KMS-11 (cell line): ENCODE data around the gene C4orf50.
"Not testable (repeated sequence)": the region's sequence is repeated elsewhere in the genome, so short reads cannot be mapped to it uniquely, and the experiment has no call there.

Experiments used
- H2AFZ ChIP-seq: fragments of 200-600 bp; sonication (generic); 2 replicates; pipeline ENCODE4 v1.6.1; 2016; ENCODE audit warnings: antibody characterized with exemption, mixed run types, low read depth
- H3K27ac ChIP-seq: fragments of 200-600 bp; sonication (generic); 2 replicates; pipeline ENCODE4 v1.6.1; 2016; ENCODE audit warnings: mild to moderate bottlenecking, mixed run types
- H3K27me3 ChIP-seq: fragments of 200-600 bp; sonication (generic); 2 replicates; pipeline ENCODE4 v1.6.1; 2017; ENCODE audit warnings: mild to moderate bottlenecking, low read depth, mixed run types, moderate library complexity; ENCODE audit not compliant: insufficient read depth
- H3K36me3 ChIP-seq: fragments of 200-600 bp; sonication (generic); 2 replicates; pipeline ENCODE4 v1.6.1; 2017; ENCODE audit warnings: mild to moderate bottlenecking, mixed run types; ENCODE audit not compliant: insufficient read depth
- H3K4me1 ChIP-seq: fragments of 200-600 bp; sonication (generic); 2 replicates; pipeline ENCODE4 v1.6.1; 2016; ENCODE audit warnings: mild to moderate bottlenecking, low read depth, mixed run types; ENCODE audit not compliant: poor library complexity, severe bottlenecking
- H3K4me2 ChIP-seq: fragments of 200-600 bp; sonication (generic); 2 replicates; pipeline ENCODE4 v1.7.0; 2016; ENCODE audit warnings: mild to moderate bottlenecking, mixed run types
- H3K4me3 ChIP-seq: fragments of 200-600 bp; sonication (generic); IDR thresholded peaks from 2 replicates; pipeline ENCODE4 v1.6.1; 2017; ENCODE audit warnings: low read depth, low read length, mixed read lengths; ENCODE audit not compliant: insufficient read depth
- H3K79me2 ChIP-seq: fragments of 200-600 bp; sonication (generic); 2 replicates; pipeline ENCODE4 v1.6.1; 2016; ENCODE audit warnings: low read depth, mixed run types; ENCODE audit not compliant: insufficient read depth
- H3K9ac ChIP-seq: fragments of 200-600 bp; sonication (generic); 2 replicates; pipeline ENCODE4 v1.6.1; 2016; ENCODE audit warnings: mild to moderate bottlenecking, mixed run types
- H4K20me1 ChIP-seq: fragments of 200-600 bp; sonication (generic); 2 replicates; pipeline ENCODE4 v1.6.1; 2016; ENCODE audit warnings: mild to moderate bottlenecking, mixed run types; ENCODE audit not compliant: insufficient read depth
- CTCF ChIP-seq: fragments of 200-600 bp; sonication (generic); conservative IDR thresholded peaks from 2 replicates; pipeline ENCODE4 v1.6.1; 2017; ENCODE audit warnings: low read depth, mild to moderate bottlenecking, antibody characterized with exemption, low read length, moderate library complexity, mixed read lengths

Gene C4orf50

GRCh38 chr4:5952975-5953951 is 65.0 kb downstream of the C4orf50 start:
- Histone ChIP-seq H3K4me3 (no peak overlapping the region), H3K4me2 (no peak overlapping the region), H3K27ac (no peak overlapping the region), H2AFZ (no peak overlapping the region), H3K27me3 (no peaks in the 10 kb centered on the region), H3K9ac (no peak overlapping the region), H4K20me1 (no peaks in the 10 kb centered on the region), H3K36me3 (no peaks in the 10 kb centered on the region), H3K4me1 (peaks cover 6% of the 10 kb centered on the region), H3K79me2 (no peaks in the 10 kb centered on the region)
- no peak for TF ChIP-seq CTCF

- H3K36me3 ChIP-seq = no peaks in the 10 kb centered on the region
- no peak overlapping the region for H2AFZ ChIP-seq
- no peak for TF ChIP-seq CTCF
- H3K9ac ChIP-seq = no peak overlapping the region
- H3K4me1 ChIP-seq = peaks cover 6% of the 10 kb centered on the region
- H3K27ac ChIP-seq = no peak overlapping the region
- H3K4me2 ChIP-seq = no peak overlapping the region
- H3K27me3 ChIP-seq = no peaks in the 10 kb centered on the region
- no peaks in the 10 kb centered on the region for H3K79me2 ChIP-seq
- H4K20me1 ChIP-seq = no peaks in the 10 kb centered on the region
- H3K4me3 ChIP-seq = no peak overlapping the region
Observed at GRCh38 chr4:5952286-5952974, 65.8 kb downstream of the C4orf50 start.

GRCh38 chr4:5946653-5947052 is 71.6 kb downstream of the C4orf50 start:
- not testable (repeated sequence) for H3K27me3 ChIP-seq, H4K20me1 ChIP-seq, H3K9ac ChIP-seq, H2AFZ ChIP-seq, H3K4me3 ChIP-seq, H3K79me2 ChIP-seq, H3K4me2 ChIP-seq, H3K36me3 ChIP-seq, H3K27ac ChIP-seq, H3K4me1 ChIP-seq

GRCh38 chr4:5945936-5946335 is 72.3 kb downstream of the C4orf50 start:
- Histone ChIP-seq H4K20me1 (no peaks in the 10 kb centered on the region), H3K4me2 (no peak overlapping the region), H3K79me2 (no peaks in the 10 kb centered on the region), H3K36me3 (no peaks in the 10 kb centered on the region), H3K27ac (no peak overlapping the region), H3K4me3 (no peak overlapping the region), H3K9ac (no peak overlapping the region), H3K27me3 (no peaks in the 10 kb centered on the region), H2AFZ (no peak overlapping the region), H3K4me1 (no peaks in the 10 kb centered on the region)
- no peak for TF ChIP-seq CTCF
